GM23338 (cell line): ENCODE results near the gene LRRC3C. TPM values are rescaled to one million over a fixed set of nuclear protein-coding genes. Genes with fewer than 3 reads are reported as not detected.
A peak's percentile ranks its signal among the peaks of the same experiment; 100 is the strongest.

ENCODE experiments used
- ATAC-seq: fragments of 200-7000 bp; cut with Tn5 transposase; 3 replicates; pipeline ENCODE4 v1.9.1; 2020
- DNase-seq: peaks from one replicate; pipeline ENCODE4 v3.0.0-alpha.2; 2015; ENCODE audit warnings: low spot score
- H2AFZ ChIP-seq: fragments of 200-600 bp; sonication (generic); 2 replicates; pipeline ENCODE4 v1.8.0; 2016; ENCODE audit warnings: antibody characterized with exemption, mild to moderate bottlenecking, moderate library complexity
- H3F3A ChIP-seq: fragments of 200-600 bp; sonication (generic); replicated peaks from 2 replicates; pipeline ENCODE4 v1.8.0; 2017; ENCODE audit warnings: antibody characterized with exemption, mixed run types, low read depth
- H3K27ac ChIP-seq: fragments of 200-600 bp; sonication (generic); 2 replicates; pipeline ENCODE4 v1.6.1; 2016; ENCODE audit warnings: low read depth
- H3K27me3 ChIP-seq: fragments of 200-600 bp; sonication (generic); 2 replicates; pipeline ENCODE4 v1.8.0; 2016; ENCODE audit warnings: mild to moderate bottlenecking, mixed run types, moderate library complexity; ENCODE audit not compliant: insufficient read depth
- H3K36me3 ChIP-seq: fragments of 200-600 bp; sonication (generic); 2 replicates; pipeline ENCODE4 v1.8.0; 2016; ENCODE audit warnings: mild to moderate bottlenecking; ENCODE audit not compliant: insufficient read depth
- H3K4me1 ChIP-seq: fragments of 200-600 bp; sonication (generic); 2 replicates; pipeline ENCODE4 v1.8.0; 2016; ENCODE audit warnings: mild to moderate bottlenecking, moderate library complexity; ENCODE audit not compliant: insufficient read depth
- H3K4me2 ChIP-seq: fragments of 200-600 bp; sonication (generic); 2 replicates; pipeline ENCODE4 v1.7.1; 2017; ENCODE audit warnings: mixed run types
- H3K4me3 ChIP-seq: fragments of 200-600 bp; sonication (generic); 2 replicates; pipeline ENCODE4 v1.6.1; 2016; ENCODE audit warnings: mixed run types
- H3K79me2 ChIP-seq: fragments of 200-600 bp; sonication (generic); replicated peaks from 2 replicates; pipeline ENCODE4 v1.8.0; 2017; ENCODE audit warnings: mild to moderate bottlenecking; ENCODE audit not compliant: insufficient read depth
- H3K9me2 ChIP-seq: fragments of 200-600 bp; sonication (generic); 2 replicates; pipeline ENCODE4 v1.8.0; 2017; ENCODE audit not compliant: insufficient read depth
- H4K20me1 ChIP-seq: fragments of 200-600 bp; sonication (generic); replicated peaks from 2 replicates; pipeline ENCODE4 v1.8.0; 2017; ENCODE audit warnings: mild to moderate bottlenecking; ENCODE audit not compliant: insufficient read depth
- H3K27ac Mint-ChIP-seq: 2 replicates; pipeline ENCODE4 v1.8.0; 2020; ENCODE audit warnings: inconsistent platforms, mild to moderate bottlenecking, moderate library complexity, mixed read lengths
- H3K27me3 Mint-ChIP-seq: 3 replicates; pipeline ENCODE4 v1.8.0; 2022; ENCODE audit warnings: low read depth, mild to moderate bottlenecking, moderate library complexity, mixed read lengths, inconsistent platforms; ENCODE audit not compliant: insufficient read depth, poor library complexity
- H3K36me3 Mint-ChIP-seq: 3 replicates; pipeline ENCODE4 v1.8.0; 2021; ENCODE audit warnings: low read depth, mild to moderate bottlenecking, inconsistent platforms, moderate library complexity, mixed read lengths
- H3K4me1 Mint-ChIP-seq: 3 replicates; pipeline ENCODE4 v1.8.0; 2020; ENCODE audit warnings: mild to moderate bottlenecking, inconsistent platforms, mixed read lengths
- H3K4me3 Mint-ChIP-seq: 3 replicates; pipeline ENCODE4 v1.8.0; 2021; ENCODE audit warnings: moderate library complexity, mild to moderate bottlenecking, inconsistent platforms, mixed read lengths
- H3K9me3 Mint-ChIP-seq: 3 replicates; pipeline ENCODE4 v1.8.0; 2020; ENCODE audit warnings: moderate library complexity, mild to moderate bottlenecking, inconsistent platforms, mixed read lengths
- EZH2 ChIP-seq: fragments of 200-600 bp; sonication (generic); IDR thresholded peaks from one replicate; pipeline ENCODE4 v1.8.0; 2017; ENCODE audit warnings: antibody characterized with exemption, mild to moderate bottlenecking, low read depth; ENCODE audit not compliant: unreplicated experiment
- EZH2phosphoT487 ChIP-seq: fragments of 200-600 bp; sonication (generic); IDR thresholded peaks from one replicate; pipeline ENCODE4 v1.8.1; 2018; ENCODE audit warnings: antibody characterized with exemption; ENCODE audit not compliant: unreplicated experiment
- NANOG ChIP-seq: IDR thresholded peaks from 2 replicates; pipeline ENCODE4 v1.6.1; 2016; ENCODE audit warnings: antibody characterized with exemption, borderline replicate concordance
- POLR2AphosphoS5 ChIP-seq: IDR thresholded peaks from 2 replicates; pipeline ENCODE4 v1.6.1; 2016; ENCODE audit warnings: antibody characterized with exemption, low read depth
- STAT1 ChIP-seq: IDR thresholded peaks from one replicate; pipeline ENCODE4 v1.6.1; 2016; ENCODE audit warnings: antibody characterized with exemption; ENCODE audit not compliant: unreplicated experiment
- ZNF331 ChIP-seq: fragments of 250-450 bp; sonication (Bioruptor Pico); IDR thresholded peaks from 2 replicates; pipeline ENCODE4 v1.5.0; 2020; ENCODE audit warnings: low read depth, mild to moderate bottlenecking, moderate library complexity
- polyA plus RNA-seq: library from polyadenylated mRNA; unstranded; fragments of >200 nt; fragmentation: Nextera tagmentation; extraction: Ambion mirVana; gene quantifications from 2 replicates; pipeline ENCODE4 v1.2.1, GENCODE V29; 2016
- total RNA-seq: library from RNA; depleted of rRNA; stranded (reverse); fragments of >200 nt; shearing (Covaris generic); gene quantifications from 2 replicates; pipeline ENCODE4 v1.2.3, GENCODE V29; 2014
- TF ChIP-seq, protein P1 (sequence below): fragments of 250-450 bp; sonication (Bioruptor Pico); IDR thresholded peaks from 2 replicates; pipeline ENCODE4 v1.5.0; 2020; ENCODE audit warnings: mild to moderate bottlenecking, moderate library complexity
- TF ChIP-seq, protein P2 (sequence below): IDR thresholded peaks from one replicate; pipeline ENCODE4 v1.6.1; 2018; ENCODE audit warnings: antibody characterized with exemption; ENCODE audit not compliant: unreplicated experiment

LRRC3C gene
- total and polyA plus RNA-seq, 2 experiments from 2014 or later, result 0.24 TPM; not detected in 1

DNA sequence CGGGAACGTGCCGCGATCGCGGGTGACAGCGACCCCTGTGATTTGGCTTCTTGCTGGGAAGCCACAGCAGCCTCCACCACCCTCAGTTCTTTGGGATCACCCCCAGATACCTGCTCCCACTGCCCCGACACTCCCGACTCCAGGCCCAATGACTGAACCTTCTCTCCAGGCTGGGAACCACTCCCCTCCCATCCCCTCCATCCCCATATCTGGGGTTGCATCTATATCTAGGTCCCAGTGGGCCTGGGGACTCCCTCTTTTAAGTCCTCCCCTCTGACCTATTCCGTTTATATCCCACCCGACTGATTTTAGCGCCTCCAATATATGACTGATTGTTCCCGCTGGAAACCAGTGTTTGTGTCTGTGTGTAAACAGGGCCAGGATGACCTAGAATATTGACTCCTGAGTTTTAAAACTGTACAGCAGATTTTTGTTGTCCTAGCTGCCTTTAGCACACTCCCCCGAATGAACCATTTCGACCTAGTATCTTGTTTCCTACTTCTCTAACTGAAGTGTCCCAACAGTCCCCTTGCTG lies 53.7 kb downstream of the LRRC3C start (continued):
- TF ChIP-seq, protein P1, sequence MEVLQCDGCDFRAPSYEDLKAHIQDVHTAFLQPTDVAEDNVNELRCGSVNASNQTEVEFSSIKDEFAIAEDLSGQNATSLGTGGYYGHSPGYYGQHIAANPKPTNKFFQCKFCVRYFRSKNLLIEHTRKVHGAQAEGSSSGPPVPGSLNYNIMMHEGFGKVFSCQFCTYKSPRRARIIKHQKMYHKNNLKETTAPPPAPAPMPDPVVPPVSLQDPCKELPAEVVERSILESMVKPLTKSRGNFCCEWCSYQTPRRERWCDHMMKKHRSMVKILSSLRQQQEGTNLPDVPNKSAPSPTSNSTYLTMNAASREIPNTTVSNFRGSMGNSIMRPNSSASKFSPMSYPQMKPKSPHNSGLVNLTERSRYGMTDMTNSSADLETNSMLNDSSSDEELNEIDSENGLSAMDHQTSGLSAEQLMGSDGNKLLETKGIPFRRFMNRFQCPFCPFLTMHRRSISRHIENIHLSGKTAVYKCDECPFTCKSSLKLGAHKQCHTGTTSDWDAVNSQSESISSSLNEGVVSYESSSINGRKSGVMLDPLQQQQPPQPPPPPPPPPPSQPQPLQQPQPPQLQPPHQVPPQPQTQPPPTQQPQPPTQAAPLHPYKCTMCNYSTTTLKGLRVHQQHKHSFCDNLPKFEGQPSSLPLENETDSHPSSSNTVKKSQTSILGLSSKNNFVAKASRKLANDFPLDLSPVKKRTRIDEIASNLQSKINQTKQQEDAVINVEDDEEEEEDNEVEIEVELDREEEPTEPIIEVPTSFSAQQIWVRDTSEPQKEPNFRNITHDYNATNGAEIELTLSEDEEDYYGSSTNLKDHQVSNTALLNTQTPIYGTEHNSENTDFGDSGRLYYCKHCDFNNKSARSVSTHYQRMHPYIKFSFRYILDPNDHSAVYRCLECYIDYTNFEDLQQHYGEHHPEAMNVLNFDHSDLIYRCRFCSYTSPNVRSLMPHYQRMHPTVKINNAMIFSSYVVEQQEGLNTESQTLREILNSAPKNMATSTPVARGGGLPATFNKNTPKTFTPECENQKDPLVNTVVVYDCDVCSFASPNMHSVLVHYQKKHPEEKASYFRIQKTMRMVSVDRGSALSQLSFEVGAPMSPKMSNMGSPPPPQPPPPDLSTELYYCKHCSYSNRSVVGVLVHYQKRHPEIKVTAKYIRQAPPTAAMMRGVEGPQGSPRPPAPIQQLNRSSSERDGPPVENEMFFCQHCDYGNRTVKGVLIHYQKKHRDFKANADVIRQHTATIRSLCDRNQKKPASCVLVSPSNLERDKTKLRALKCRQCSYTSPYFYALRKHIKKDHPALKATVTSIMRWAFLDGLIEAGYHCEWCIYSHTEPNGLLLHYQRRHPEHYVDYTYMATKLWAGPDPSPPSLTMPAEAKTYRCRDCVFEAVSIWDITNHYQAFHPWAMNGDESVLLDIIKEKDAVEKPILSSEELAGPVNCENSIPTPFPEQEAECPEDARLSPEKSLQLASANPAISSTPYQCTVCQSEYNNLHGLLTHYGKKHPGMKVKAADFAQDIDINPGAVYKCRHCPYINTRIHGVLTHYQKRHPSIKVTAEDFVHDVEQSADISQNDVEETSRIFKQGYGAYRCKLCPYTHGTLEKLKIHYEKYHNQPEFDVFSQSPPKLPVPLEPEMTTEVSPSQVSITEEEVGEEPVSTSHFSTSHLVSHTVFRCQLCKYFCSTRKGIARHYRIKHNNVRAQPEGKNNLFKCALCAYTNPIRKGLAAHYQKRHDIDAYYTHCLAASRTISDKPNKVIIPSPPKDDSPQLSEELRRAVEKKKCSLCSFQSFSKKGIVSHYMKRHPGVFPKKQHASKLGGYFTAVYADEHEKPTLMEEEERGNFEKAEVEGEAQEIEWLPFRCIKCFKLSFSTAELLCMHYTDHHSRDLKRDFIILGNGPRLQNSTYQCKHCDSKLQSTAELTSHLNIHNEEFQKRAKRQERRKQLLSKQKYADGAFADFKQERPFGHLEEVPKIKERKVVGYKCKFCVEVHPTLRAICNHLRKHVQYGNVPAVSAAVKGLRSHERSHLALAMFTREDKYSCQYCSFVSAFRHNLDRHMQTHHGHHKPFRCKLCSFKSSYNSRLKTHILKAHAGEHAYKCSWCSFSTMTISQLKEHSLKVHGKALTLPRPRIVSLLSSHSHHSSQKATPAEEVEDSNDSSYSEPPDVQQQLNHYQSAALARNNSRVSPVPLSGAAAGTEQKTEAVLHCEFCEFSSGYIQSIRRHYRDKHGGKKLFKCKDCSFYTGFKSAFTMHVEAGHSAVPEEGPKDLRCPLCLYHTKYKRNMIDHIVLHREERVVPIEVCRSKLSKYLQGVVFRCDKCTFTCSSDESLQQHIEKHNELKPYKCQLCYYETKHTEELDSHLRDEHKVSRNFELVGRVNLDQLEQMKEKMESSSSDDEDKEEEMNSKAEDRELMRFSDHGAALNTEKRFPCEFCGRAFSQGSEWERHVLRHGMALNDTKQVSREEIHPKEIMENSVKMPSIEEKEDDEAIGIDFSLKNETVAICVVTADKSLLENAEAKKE (CRISPR knock-in tag), result no peak
- TF ChIP-seq EZH2phosphoT487 (no peak), NANOG (no peak), POLR2AphosphoS5 (no peak)

DNA sequence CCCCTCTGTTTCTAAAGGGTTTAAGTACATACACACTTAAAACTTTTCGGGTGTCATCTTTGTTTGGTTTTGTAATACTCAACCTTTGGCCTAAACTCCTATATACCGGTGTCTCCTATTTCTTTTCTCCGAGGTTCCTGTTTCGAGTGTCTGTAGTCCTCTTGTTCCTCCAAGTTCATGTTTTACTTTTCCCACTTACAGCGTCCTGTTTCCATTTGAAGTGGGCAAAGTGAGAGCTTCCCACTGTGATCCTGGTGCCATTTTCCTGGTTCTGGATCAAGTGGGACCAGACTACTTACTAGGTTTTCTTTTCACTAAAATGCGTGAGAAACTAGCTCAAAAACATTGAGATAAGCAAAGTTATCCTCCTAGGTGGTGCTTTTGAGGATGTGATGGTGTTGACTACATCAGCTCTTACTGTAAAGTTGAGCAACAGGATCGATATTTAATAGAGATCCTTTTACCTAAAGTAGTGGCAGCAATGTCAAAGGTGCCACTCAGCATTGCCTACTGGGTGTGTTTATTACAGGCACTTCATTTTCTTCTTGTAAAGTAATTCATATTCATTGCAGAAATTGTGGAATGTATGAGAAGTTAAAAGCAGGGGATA lies 54.3 kb downstream of the LRRC3C start:
- Histone ChIP-seq H3K27me3 (no peaks in the 10 kb centered on the region), H2AFZ (no peak overlapping the region), H3K9me2 (no peaks in the 10 kb centered on the region), H3K79me2 (peaks cover 29% of the 10 kb centered on the region), H3K4me1 (peaks cover 20% of the 10 kb centered on the region), H3K4me2 (peak overlapping the region; percentile 99), H3F3A (peaks cover 8% of the 10 kb centered on the region; the same call in 1 of the 2 replicates), H3K36me3 (peaks cover 24% of the 10 kb centered on the region), H3K4me3 (peak overlapping the region; percentile 77), H3K27ac (no peak overlapping the region), H4K20me1 (peaks cover 16% of the 10 kb centered on the region)
- H3K9me3 Mint-ChIP-seq, result no peaks in the 10 kb centered on the region
- H3K4me3 Mint-ChIP-seq, result peak overlapping the region; percentile 92
- ATAC-seq (no peak), DNase-seq (no peak)
- peaks cover 41% of the 10 kb centered on the region for H3K36me3 Mint-ChIP-seq
- H3K27me3 Mint-ChIP-seq, result peaks cover 9% of the 10 kb centered on the region
- peak overlapping the region; percentile 94 for H3K27ac Mint-ChIP-seq
- H3K4me1 Mint-ChIP-seq, result peaks cover 23% of the 10 kb centered on the region
- no peak for TF ChIP-seq POLR2AphosphoS5
- no peak for TF ChIP-seq STAT1
- TF ChIP-seq, protein P2, sequence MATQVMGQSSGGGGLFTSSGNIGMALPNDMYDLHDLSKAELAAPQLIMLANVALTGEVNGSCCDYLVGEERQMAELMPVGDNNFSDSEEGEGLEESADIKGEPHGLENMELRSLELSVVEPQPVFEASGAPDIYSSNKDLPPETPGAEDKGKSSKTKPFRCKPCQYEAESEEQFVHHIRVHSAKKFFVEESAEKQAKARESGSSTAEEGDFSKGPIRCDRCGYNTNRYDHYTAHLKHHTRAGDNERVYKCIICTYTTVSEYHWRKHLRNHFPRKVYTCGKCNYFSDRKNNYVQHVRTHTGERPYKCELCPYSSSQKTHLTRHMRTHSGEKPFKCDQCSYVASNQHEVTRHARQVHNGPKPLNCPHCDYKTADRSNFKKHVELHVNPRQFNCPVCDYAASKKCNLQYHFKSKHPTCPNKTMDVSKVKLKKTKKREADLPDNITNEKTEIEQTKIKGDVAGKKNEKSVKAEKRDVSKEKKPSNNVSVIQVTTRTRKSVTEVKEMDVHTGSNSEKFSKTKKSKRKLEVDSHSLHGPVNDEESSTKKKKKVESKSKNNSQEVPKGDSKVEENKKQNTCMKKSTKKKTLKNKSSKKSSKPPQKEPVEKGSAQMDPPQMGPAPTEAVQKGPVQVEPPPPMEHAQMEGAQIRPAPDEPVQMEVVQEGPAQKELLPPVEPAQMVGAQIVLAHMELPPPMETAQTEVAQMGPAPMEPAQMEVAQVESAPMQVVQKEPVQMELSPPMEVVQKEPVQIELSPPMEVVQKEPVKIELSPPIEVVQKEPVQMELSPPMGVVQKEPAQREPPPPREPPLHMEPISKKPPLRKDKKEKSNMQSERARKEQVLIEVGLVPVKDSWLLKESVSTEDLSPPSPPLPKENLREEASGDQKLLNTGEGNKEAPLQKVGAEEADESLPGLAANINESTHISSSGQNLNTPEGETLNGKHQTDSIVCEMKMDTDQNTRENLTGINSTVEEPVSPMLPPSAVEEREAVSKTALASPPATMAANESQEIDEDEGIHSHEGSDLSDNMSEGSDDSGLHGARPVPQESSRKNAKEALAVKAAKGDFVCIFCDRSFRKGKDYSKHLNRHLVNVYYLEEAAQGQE, result no peak
- TF ChIP-seq ZNF331 (CRISPR knock-in tag), result no peak
- no peak for TF ChIP-seq EZH2
- TF ChIP-seq EZH2phosphoT487, result no peak
